ENCODE data around the gene TK1.
A peak's percentile ranks its signal among the peaks of the same experiment; 100 is the strongest.
"Not testable (repeated sequence)": the region's sequence is repeated elsewhere in the genome, so short reads cannot be mapped to it uniquely, and the experiment has no call there.

Gene TK1

GRCh38 chr17:78186692-78187595 is at the start of gene TK1, which contains the start of gene AFMID:
Gene TK1 (minus strand): TSS chr17:78187052. CDS start chr17:78186994, 58 bp downstream.
Gene AFMID (plus strand): TSS chr17:78187362. CDS start chr17:78187371, 9 bp downstream.
- DNase-seq = peak; percentile 98

DNA sequence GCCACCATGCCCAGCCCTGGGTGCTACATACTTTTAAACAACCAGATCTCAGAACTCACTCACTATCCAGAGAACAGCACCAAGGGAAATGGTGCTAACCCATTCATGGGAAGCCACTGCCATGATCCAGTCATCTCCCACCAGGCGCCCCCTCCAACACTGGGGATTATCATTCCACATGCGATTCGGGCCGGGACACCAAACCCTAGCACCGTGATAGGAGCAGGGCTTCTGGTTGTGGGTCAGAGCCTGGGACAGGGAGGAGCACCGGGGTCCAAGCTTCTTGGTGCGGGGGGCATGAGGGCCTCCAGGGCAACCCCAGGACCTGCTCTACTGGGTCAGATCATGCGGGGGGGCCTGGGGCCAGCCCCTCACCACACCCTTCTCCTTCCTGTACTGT is 49.0 kb upstream of the TK1 start:
- no peak for DNase-seq

- DNase-seq = not testable (repeated sequence)
These were observed 48.2 kb upstream of the TK1 start for GRCh38 chr17:78235022-78235421.

DNA sequence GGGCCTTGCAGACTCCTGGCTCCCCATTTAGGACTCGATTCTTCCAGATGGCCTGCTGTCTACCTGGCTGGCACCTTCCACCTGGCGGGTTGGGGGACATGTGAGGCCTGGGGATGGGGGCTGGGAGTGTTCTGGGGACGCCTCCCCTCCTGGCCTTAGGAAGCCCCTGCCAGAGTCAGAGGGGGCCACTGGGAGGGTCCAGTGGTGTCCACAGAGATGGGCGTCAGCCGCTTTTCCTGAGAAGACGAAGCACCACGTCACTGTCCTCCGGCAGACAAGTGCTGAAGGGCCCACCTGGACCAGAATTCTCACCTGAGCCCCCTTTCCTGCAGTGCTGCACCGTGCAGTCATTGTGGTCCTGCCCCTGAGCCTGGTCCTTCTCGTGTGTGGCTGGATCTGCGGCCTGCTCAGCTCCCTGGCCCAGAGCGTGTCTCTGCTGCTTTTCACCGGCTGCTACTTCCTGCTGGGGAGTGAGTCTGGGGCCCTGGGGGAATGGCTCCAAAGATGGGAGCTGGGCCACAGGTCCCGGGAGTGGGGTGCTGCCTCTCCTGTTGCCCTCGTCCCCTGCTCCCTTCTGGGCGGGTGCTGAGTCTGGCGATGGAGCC is 47.5 kb upstream of the TK1 start:
- DNase-seq = no peak

DNA sequence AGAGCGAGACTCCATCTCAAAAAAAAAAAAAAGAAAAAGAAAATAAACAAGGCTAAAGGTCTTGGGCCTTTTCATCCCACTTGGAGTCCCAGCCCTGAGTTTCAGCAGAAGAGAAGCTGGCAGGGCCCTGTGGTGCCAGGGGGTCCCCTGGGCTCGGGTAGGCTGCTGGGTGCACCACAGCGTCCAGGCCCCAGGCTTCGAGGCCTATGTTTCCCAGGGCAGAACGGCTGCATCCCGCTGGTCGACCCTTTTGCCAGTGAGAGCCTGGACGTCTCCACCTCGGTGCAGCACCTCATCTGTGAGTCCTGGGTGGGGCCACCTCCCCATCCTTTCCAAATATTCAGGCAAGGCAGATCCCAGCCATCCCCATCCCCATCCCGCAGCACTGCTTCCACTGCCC is 46.8 kb upstream of the TK1 start:
- DNase-seq = no peak

DNA sequence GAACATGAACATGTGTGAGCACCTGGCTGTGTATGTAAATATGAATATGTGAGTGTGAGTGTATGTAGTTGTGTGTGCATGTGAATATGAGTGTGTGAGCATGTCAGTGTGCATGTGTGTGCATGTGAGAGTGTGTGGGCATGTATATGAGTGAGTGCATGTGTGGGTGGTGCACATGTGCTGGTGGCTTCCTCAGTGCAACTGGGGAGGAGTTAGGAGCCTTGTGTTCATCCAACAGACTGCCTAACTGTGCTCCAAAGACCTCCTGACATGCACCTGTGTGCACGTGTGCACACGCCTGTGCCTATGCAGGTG is 46.0 kb upstream of the TK1 start:
- DNase-seq = no peak

GRCh38 chr17:78231991-78232858 is 45.4 kb upstream of the TK1 start:
- no peak for DNase-seq

DNA sequence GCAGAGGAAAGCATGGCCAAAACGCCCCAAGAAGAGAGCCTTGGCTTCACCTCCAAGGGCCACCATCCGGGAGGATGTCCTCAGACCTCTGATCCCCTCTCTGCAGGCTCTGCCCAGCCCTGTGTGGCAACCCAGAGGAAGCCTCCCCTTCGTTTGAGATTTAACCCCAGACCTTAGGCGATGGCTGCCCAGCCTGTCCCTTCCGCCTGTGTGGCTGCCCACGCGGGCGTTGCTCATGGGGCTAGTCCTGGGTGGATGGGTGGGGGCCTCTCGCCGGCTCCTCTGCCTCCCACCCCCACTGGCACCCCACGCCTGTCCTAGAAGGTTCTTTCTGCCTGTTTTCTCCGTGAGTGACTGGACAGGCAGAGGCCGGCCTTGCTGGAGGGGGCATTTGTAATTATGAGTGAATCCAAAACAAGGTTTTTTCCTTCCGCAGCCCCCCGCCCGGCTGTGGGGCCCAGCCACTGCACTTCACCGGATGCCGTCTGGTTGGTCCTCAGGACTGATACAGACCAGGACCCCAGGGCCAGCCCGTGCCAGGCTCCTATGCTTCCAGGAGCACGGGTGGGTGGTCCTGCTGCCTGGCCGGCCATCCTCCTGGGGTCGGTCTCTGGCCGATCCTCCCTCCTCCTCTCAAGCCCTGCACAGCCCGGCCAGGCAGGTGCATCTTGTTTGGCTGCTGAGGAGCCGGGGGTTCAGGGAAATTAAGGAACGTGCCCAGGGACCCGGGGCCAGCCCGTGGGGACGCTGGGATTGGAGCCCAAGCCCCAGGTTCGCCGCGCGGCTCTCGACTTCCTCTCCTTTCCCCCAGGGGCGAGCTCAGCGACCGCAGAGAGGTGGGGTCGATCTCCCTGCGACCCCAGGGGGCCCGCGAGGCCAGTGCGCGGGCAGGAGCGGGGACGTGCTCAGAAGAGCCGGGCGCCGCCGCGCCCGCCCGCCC is 44.4 kb upstream of the TK1 start, which contains the start of gene TMEM235:
TMEM235 (plus strand) TSS at position 636 of the 940 bp plus-strand sequence. CDS start 393 bp downstream, outside the sequence.
- DNase-seq = no peak

- DNase-seq = no peak
These were observed 43.6 kb upstream of the TK1 start for GRCh38 chr17:78230252-78230962.

- DNase-seq = no peak
These were observed 41.3 kb upstream of the TK1 start for GRCh38 chr17:78228176-78228575.

- no peak for DNase-seq
These were observed 40.6 kb upstream of the TK1 start for GRCh38 chr17:78227455-78227916.

DNA sequence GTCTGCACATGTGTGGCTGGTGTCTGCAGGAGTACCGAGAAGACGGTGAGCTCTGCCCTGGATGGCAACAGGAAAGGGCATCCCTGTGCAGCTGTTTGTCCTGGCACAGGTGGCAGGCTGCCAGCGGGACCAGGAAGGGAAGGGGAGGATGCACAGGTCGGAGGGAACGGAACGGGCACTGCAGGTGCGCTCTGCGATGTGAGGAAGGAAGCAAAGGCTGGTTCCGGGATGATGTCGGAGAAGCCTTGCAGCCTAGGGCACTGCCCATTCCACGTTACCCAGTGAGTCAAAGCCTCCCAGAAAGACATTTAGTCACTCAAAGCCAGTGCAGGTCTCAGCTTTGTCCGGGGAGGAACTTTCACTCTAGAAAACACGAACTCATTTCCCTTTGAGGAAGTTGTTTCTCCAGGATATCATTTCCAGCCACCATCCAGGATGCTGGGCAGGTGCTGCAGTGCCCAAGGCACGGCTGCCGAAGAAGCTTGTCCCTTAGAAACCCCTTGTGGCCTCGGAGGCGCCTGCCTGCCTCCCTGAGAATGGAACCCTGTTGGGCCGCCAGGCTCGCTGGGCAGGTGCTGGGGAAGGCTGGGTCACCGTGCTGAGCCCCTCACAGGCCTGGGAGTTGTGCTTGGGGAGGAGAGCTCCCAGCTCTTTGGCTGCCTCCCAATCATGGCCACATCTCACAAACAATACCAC is 40.1 kb upstream of the TK1 start:
- DNase-seq = no peak

DNA sequence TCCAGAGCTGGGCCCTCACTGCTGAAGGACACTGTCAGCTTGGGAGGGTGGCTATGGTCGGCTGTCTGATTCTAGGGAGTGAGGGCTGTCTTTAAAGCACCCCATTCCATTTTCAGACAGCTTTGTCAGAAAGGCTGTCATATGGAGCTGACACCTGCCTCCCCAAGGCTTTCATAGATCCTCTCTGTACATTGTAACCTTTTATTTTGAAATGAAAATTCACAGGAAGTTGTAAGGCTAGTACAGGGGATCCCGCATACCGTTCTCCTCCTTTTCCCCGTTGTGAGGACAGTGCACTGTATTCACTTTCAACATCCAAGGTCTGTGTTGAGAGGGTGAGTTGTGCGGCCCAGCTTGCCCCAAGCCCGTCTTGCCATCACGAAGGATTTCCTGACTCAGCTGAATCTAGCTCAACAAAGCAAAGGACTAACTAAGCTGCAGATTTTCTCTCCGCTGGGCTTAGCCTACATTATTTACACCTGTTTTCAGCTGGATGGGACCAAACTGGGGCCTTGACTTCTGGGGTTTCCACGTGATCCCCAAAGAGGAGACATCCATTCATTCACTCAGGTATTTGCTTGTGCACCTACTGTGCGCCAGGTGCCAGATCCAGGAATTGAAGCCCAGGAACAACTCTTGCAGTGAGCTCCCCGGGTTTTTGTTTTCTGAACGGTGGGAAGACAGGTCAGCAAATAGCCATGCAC is 39.4 kb upstream of the TK1 start:
- DNase-seq = no peak

DNA sequence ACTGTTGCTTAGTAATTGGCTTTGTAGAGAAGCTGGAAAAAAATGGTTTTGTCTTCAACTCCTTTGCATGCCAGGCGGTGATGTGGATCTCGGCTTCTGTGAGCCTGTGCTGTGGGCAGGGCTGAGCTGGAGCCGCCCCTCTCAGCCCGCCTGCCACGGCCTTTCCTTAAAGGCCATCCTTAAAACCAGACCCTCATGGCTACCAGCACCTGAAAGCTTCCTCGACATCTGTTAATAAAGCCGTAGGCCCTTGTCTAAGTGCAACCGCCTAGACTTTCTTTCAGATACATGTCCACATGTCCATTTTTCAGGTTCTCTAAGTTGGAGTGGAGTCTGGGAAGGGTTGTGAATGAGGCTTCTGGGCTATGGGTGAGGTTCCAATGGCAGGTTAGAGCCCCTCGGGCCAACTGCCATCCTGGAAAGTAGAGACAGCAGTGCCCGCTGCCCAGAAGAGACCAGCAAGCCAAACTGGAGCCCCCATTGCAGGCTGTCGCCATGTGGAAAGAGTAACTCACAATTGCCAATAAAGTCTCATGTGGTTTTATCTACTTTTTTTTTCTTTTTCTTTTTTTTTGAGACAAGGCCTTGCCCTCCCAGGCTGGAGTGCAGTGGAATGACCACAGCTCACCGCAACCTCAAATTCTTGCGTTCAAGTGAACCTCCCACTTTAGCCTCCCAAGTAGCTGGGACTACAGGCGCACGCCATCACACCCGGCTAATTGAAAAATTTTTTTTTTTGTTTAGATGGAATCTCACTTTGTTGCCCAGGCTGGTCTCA is 38.4 kb upstream of the TK1 start:
- DNase-seq = no peak

- DNase-seq = no peak
These were observed 37.6 kb upstream of the TK1 start for GRCh38 chr17:78224231-78225087.

DNA sequence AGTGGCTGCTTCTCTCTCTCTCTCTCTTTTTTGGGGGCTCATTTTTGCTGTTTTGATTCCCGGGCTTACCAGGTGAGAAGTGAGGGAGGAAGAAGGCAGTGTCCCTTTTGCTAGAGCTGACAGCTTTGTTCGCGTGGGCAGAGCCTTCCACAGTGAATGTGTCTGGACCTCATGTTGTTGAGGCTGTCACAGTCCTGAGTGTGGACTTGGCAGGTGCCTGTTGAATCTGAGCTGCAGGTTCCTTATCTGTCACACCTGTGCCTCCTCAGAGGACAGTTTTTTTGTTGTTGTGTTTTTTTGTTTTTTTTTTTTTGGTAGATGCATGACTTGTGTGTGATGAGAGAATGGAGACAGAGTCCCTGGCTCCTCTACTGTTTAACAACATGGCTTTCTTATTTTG is 36.9 kb upstream of the TK1 start:
- DNase-seq = no peak

GRCh38 chr17:78223061-78223460 is 36.2 kb upstream of the TK1 start:
- DNase-seq = no peak
